Endothelial cell of umbilical vein (primary cell): ENCODE measurements around the gene MOCS1. TPM values are rescaled to one million over a fixed set of nuclear protein-coding genes. Genes with fewer than 3 reads are reported as not detected.

Source experiments
- BruUV-seq: library from RNA; stranded (reverse); fragments of 400-500 nt; replicated peaks from 2 replicates; lab custom pipeline; 2021; lab: Mats Ljungman, UMichigan
- CTCF ChIA-PET: fragments of 300-600, 350-600 bp; sonication (Branson Sonifier 250); formaldehyde crosslinking; loops from one replicate; lab custom pipeline; 2021; ENCODE audit warnings: antibody characterized with exemption, inconsistent platforms; lab: Charles Lee
- POLR2A ChIA-PET: fragments of 300-600, 350-600 bp; sonication (Branson Sonifier 250); formaldehyde crosslinking; loops from one replicate; lab custom pipeline; 2021; ENCODE audit warnings: antibody characterized with exemption, inconsistent platforms; lab: Charles Lee
- DNase-seq: peaks from one replicate; pipeline ENCODE4 v3.0.0-alpha.2; 2011; ENCODE audit warnings: low read depth, low spot score
- FAIRE-seq: peaks from 2 replicates; lab custom pipeline; 2011; peaks lifted over from hg19 to GRCh38; lab: Jason Lieb, UNC
- H2AFZ ChIP-seq: 2 replicates; pipeline ENCODE4 v1.6.0; 2012; ENCODE audit warnings: low read depth, low read length, control low read depth, inconsistent platforms
- H3K27ac ChIP-seq: 2 replicates; pipeline ENCODE4 v1.5.1; 2011; ENCODE audit warnings: low read depth, mild to moderate bottlenecking, control low read depth, low read length, moderate library complexity; ENCODE audit not compliant: insufficient read depth
- H3K27me3 ChIP-seq, 2 experiments: 2 replicates each; pipeline versions ENCODE4 v1.6.0 to v1.6.1; 2011; ENCODE audit warnings: low read length in 2 of 2, mixed read lengths in 1 of 2; ENCODE audit not compliant: control insufficient read depth in 2 of 2, insufficient read depth in 2 of 2
- H3K36me3 ChIP-seq, 2 experiments: 2 replicates in 1 of 2; 3 replicates in 1 of 2; pipeline ENCODE4 v1.5.1; 2011; ENCODE audit warnings: low read length in 2 of 2, mild to moderate bottlenecking in 1 of 2, moderate library complexity in 1 of 2; ENCODE audit not compliant: control insufficient read depth in 2 of 2, insufficient read depth in 2 of 2; ENCODE audit errors: extremely low read depth in 1 of 2
- H3K4me1 ChIP-seq: 3 replicates; pipeline ENCODE4 v1.5.1; 2011; ENCODE audit warnings: mild to moderate bottlenecking, low read length; ENCODE audit not compliant: control insufficient read depth, insufficient read depth; ENCODE audit errors: extremely low read depth
- H3K4me2 ChIP-seq: 2 replicates; pipeline ENCODE4 v1.6.1; 2011; ENCODE audit warnings: low read length, control low read depth, mixed read lengths; ENCODE audit not compliant: insufficient read depth
- H3K4me3 ChIP-seq, 3 experiments: fragments of 200-600 bp in 1 of 3; sonication (generic), shearing (Covaris generic) in 1 of 3; replicated peaks in 1 of 3; 2 replicates each; pipeline ENCODE4 v1.5.1; 2011 to 2016; ENCODE audit warnings: control low read depth in 3 of 3, low read length in 3 of 3, mild to moderate bottlenecking in 2 of 3, inconsistent platforms in 1 of 3, low read depth in 1 of 3, moderate library complexity in 1 of 3; ENCODE audit not compliant: insufficient read depth in 1 of 3
- H3K79me2 ChIP-seq: 2 replicates; pipeline ENCODE4 v1.6.0; 2012; ENCODE audit warnings: low read length, inconsistent platforms; ENCODE audit not compliant: control insufficient read depth, insufficient read depth
- H3K9ac ChIP-seq: replicated peaks from 2 replicates; pipeline ENCODE3; 2011; ENCODE audit warnings: low read length, control low read depth; ENCODE audit not compliant: insufficient read depth; ENCODE audit errors: extremely low read depth
- H3K9me1 ChIP-seq: replicated peaks from 3 replicates; pipeline ENCODE4 v1.6.0; 2011; ENCODE audit warnings: mild to moderate bottlenecking, low read length; ENCODE audit not compliant: control insufficient read depth, insufficient read depth; ENCODE audit errors: extremely low read depth
- H3K9me3 ChIP-seq: replicated peaks from 2 replicates; pipeline ENCODE4 v1.5.1; 2012; ENCODE audit warnings: low read length, inconsistent platforms; ENCODE audit not compliant: control insufficient read depth, insufficient read depth
- H4K20me1 ChIP-seq: replicated peaks from 2 replicates; pipeline ENCODE3; 2011; ENCODE audit warnings: mild to moderate bottlenecking, low read length; ENCODE audit not compliant: control insufficient read depth, insufficient read depth; ENCODE audit errors: extremely low read depth
- CTCF ChIP-seq, 2 donors: IDR thresholded peaks; 1 replicate in 1 of 2; 2 replicates in 1 of 2; pipeline ENCODE4 v1.5.1; 2011; ENCODE audit warnings: low read length in 2 of 2, mild to moderate bottlenecking in 2 of 2, moderate library complexity in 2 of 2, control low read depth in 1 of 2, inconsistent platforms in 1 of 2, low read depth in 1 of 2; ENCODE audit not compliant: insufficient read depth in 1 of 2; ENCODE audit errors: extremely low read depth in 1 of 2
- EZH2 ChIP-seq: IDR thresholded peaks from 2 replicates; pipeline ENCODE4 v1.6.1; 2012; ENCODE audit warnings: borderline replicate concordance, low read depth, mild to moderate bottlenecking, moderate library complexity, low read length, inconsistent platforms; ENCODE audit not compliant: severe bottlenecking
- FOS ChIP-seq: IDR thresholded peaks from 2 replicates; pipeline ENCODE4 v1.6.1; 2011; ENCODE audit warnings: mild to moderate bottlenecking, low read length, moderate library complexity, borderline replicate concordance; ENCODE audit not compliant: insufficient read depth
- GATA2 ChIP-seq: IDR thresholded peaks from 2 replicates; pipeline ENCODE4 v1.7.0; 2011; ENCODE audit warnings: low read depth, mild to moderate bottlenecking, moderate library complexity, mixed read lengths, low read length; ENCODE audit not compliant: insufficient read length, insufficient read depth
- JUN ChIP-seq: IDR thresholded peaks from 2 replicates; pipeline ENCODE4 v1.6.1; 2011; ENCODE audit warnings: borderline replicate concordance, low read depth; ENCODE audit not compliant: insufficient read length, insufficient read depth
- MAX ChIP-seq: IDR thresholded peaks from 2 replicates; pipeline ENCODE4 v1.6.1; 2011; ENCODE audit not compliant: insufficient read depth, insufficient read length
- MYC ChIP-seq: IDR thresholded peaks from one replicate; pipeline ENCODE4 v1.6.1; 2011; ENCODE audit warnings: mild to moderate bottlenecking, low read depth, low read length
- POLR2A ChIP-seq: IDR thresholded peaks from 2 replicates; pipeline ENCODE4 v1.6.1; 2012; ENCODE audit warnings: low read depth, mild to moderate bottlenecking, control low read depth, low read length
- POLR2AphosphoS5 ChIP-seq: IDR thresholded peaks from 2 replicates; pipeline ENCODE4 v1.6.1; 2012; ENCODE audit warnings: low read depth, mild to moderate bottlenecking, control low read depth, low read length, moderate library complexity; ENCODE audit not compliant: insufficient read depth
- dilution Hi-C: fragments of 300-500 bp; cut with MboI; formaldehyde crosslinking; loops from one replicate; pipeline ENCODE4 v1.15.0; 2019; ENCODE audit warnings: low sequenced_read_pairs; ENCODE audit not compliant: extremely low pct_ligation_motif_present
- intact Hi-C: fragments of 100-400 bp; cut with micrococcal nuclease; formaldehyde crosslinking; loops from one replicate; pipeline ENCODE4 v1.10.0; 2022
- polyA plus RNA-seq, 4 experiments: library from polyadenylated mRNA; depleted of rRNA in 3 of 4; stranded (reverse) in 3 of 4; unstranded in 1 of 4; fragments of >200 nt; gene quantifications; 2 replicates each; pipeline versions ENCODE4 v1.2.1 to v1.2.3, GENCODE V29; 2011 to 2012; ENCODE audit warnings: missing spikeins in 1 of 4
- total RNA-seq: library from RNA; stranded (reverse); gene quantifications from 2 replicates; pipeline ENCODE4 v1.2.3, GENCODE V29; 2021

The MOCS1 gene
- total and polyA plus RNA-seq, 2 donors (not counting 3 experiments of a cell fraction or from before 2014, with no cell fraction given), result 8.3 to 12.8 TPM

GRCh38 chr6:39908838-39909583 lies 25.3 kb downstream of the MOCS1 start:
- no peak overlapping the region for H3K27ac ChIP-seq
- POLR2A ChIA-PET, result no interaction called here
- H3K9me1 ChIP-seq, result no peaks in the 10 kb centered on the region
- CTCF ChIA-PET, result no interaction called here
- no peak for DNase-seq
- H3K4me1 ChIP-seq, result no peaks in the 10 kb centered on the region
- no peak overlapping the region for H3K4me3 ChIP-seq
- no peak for FAIRE-seq
- H3K4me2 ChIP-seq, result no peak overlapping the region
- no peak overlapping the region for H2AFZ ChIP-seq
- TF ChIP-seq MAX (no peak), MYC (no peak), FOS (no peak), GATA2 (no peak), CTCF (IDR thresholded peaks at IDR 0.05; ENCODE audit: extremely low read depth in 1 of 2, insufficient read depth in 1 of 2, low read depth in 1 of 2, low read length in 2 of 2) (no peak), POLR2A (no peak), JUN (no peak), POLR2AphosphoS5 (no peak), EZH2 (no peak)
- intact Hi-C loops, result no loop called here
- H3K27me3 ChIP-seq, result no peaks in the 10 kb centered on the region
- H3K9me3 ChIP-seq, result no peaks in the 10 kb centered on the region
- dilution Hi-C loops, result no loop called here
- H3K36me3 ChIP-seq, result peaks cover 0 to 12% of the 10 kb centered on the region in 2 experiments
- H4K20me1 ChIP-seq, result no peaks in the 10 kb centered on the region
- BruUV-seq, result no TSS peak
- no peaks in the 10 kb centered on the region for H3K79me2 ChIP-seq
- H3K9ac ChIP-seq, result no peak overlapping the region
